HG02798 (cell line): ENCODE data around the gene LAP3.
A peak's percentile ranks its signal among the peaks of the same experiment; 100 is the strongest.
"Not testable (repeated sequence)": the region's sequence is repeated elsewhere in the genome, so short reads cannot be mapped to it uniquely, and the experiment has no call there.

ENCODE experiments used
- ATAC-seq: cut with Tn5 transposase; IDR thresholded peaks from one replicate; pipeline ENCODE4 v1.9.1; 2021; ENCODE audit warnings: mild to moderate bottlenecking; ENCODE audit not compliant: unreplicated experiment, poor library complexity

The LAP3 gene

DNA sequence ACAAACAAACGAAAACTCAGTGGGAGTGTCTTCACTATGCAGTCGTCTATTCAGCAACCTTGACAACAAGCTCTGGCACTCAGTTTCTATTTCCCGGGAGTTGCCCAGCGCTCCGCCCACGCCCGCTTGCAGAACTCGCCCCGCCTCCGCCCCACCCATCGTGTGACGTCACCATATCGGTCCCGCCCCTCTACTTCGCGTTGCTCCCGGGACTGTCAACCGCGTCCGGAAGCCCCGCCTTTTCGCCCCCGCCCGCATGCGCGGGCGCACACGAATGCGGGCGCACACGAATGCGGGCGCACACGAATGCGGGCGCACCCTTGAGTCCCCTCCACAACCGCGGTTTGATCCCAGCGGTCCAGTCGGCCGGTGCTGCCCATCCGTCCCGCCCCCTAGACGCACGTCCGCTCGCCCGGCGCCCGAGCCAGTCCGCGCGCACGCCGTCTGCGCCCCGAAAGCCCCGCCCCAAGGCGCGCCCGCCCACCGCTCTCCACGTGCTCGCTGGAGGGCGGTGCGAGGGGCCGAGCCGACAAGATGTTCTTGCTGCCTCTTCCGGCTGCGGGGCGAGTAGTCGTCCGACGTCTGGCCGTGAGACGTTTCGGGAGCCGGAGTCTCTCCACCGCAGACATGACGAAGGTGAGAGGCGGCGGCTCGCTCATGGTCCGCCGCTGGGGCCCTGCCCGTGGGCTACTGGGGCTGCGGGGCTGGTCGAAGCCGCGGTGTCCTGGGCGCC, at the start of gene LAP3:
Gene LAP3, plus strand, starts transcription at position 267 of the 733 bp plus-strand sequence. Its CDS starts 268 bp downstream, at position 535.
- ATAC-seq = peak; percentile 89

- ATAC-seq = no peak
These were observed 48.3 kb upstream of the LAP3 start for GRCh38 chr4:17528551-17529165.

- ATAC-seq = no peak
These were observed 45.3 kb upstream of the LAP3 start for GRCh38 chr4:17531538-17532285.

DNA sequence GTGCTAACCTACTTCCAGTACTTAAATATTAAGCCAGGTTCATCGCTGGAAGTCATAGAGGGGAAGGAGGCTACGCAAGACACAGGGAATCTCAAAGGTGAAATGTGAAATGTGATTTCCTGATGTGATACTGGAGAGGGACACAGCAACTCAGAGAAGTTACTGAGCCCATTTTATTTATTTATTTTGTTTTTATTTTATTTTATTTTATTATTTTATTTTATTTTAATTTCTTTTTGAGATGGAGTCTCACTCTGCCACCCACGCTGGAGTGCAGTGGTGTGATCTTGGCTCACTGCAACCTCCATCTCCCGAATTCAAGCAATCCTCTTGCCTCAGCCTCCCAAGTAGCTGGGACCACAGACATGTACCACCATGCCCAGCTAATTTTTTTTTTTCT, 42.3 kb upstream of the LAP3 start:
- ATAC-seq = no peak

GRCh38 chr4:17535242-17535641, 41.8 kb upstream of the LAP3 start:
- no peak for ATAC-seq

DNA sequence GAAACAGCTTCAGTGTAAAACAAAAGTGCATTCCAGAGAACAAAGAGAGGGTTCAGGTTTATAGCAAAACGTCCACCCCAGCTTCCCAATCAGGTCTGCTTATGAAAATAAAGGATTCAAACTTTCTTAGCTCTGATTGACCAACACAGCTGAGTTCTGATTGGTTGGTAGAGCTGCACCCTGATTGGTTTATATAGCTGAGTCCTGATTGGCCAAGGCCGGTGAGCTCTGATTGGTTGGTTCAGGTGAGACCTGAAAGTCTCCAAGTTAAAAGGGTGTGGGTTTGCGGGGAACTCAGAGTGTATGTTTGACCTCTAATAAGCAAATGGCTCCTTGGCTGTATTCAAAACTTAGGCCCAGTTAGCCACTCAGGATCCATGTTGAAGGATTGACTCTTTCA, 41.1 kb upstream of the LAP3 start:
- no peak for ATAC-seq

DNA sequence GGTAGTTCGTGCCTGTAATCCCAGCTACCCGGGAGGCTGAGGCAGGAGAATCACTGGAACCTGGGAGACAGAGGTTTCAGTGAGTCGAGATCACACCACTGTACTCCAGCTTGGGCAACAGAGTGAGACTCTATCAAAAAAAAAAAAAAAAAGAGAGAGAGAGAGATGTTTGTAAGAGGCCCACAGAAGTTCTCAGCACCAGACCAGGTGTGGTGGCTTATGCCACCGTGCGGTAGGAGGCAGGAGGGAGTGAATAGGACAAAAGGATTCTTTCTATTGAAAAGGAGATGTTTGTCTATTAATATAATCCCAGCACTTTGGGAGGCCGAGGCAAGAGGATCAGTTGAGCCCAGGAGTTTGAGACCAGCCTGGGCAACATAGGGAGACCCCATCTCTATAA, 39.9 kb upstream of the LAP3 start:
- not testable (repeated sequence) for ATAC-seq

DNA sequence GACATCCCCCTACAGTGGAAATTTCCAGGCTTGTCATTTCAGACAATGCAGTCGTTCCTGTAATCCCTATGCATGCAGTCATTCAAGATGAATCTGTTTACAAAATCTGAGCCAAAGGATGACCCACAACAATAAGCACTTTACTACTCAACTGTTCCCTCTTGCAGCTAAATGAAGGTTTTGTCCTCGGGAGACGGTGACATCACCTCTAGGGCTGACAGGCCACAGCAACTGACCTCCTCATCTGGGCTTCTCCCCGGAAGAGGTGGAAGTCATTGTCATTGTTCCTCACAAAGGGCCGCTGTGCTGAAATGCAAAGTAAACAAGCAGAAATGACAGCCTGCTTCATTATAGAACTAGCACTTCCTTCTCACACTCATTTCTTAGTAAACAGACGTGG, 32.8 kb upstream of the LAP3 start:
- no peak for ATAC-seq

GRCh38 chr4:17544831-17545234, 32.2 kb upstream of the LAP3 start:
- ATAC-seq = no peak

GRCh38 chr4:17545374-17546140, 31.4 kb upstream of the LAP3 start:
- no peak for ATAC-seq

- ATAC-seq = no peak
These were observed 30.8 kb upstream of the LAP3 start for GRCh38 chr4:17546222-17546621.

DNA sequence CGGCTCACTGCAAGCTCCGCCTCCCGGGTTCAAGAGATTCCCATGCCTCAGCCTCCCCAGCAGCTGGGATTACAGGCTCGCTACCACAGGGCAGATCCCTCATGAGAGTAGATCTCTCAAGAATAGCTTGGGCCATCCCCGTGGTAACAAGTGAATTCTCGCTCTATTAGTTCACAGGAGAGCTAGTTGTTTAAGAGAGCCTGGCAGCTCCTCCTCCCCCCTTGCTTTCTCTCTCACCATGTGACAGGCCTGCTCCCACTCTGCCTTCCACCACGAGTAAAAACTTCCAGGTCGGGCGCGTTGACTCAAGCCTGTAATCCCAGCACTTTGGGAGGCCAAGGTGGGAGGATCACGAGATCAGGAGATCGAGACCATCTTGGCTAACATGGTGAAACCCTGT, 30.3 kb upstream of the LAP3 start:
- no peak for ATAC-seq

DNA sequence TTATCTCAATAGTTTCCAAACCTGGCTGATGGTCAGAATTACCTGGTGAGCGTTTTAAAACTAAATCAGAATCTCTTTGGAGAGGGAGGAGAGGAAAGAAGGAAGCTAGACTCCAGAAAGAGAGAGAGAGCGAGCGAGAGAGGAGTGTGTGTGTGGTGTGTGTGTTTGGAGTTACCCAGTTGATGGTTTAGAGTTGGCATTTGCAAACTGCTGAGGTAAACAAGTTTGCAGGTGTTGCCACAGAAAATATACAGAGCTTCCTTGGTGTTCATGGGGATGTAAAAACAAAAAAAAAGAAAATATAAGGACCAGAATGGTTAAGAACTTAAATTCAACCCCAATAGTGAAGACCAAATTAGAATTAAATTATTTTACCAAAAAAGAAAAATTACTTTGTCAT, 26.4 kb upstream of the LAP3 start:
- no peak for ATAC-seq

DNA sequence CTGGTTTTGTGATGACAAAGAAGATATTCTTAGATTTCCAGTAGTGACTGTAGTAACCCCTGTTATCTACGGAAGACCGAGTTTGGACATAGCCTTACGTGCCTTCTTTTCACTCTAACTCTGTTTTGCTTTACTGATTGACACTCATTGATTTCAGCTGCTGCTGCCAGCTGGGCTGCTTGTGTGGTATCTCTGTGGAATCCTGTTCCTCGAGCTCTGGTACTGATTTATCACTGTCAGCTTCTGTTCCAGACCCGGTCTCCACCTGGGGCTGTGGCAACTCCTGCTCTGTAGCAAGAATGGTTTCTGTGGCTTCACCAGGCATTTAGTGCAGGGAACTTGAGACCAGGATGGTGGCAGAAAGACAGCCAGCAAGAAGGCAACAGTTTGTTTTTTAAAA, 24.6 kb upstream of the LAP3 start:
- ATAC-seq = no peak

GRCh38 chr4:17554568-17554967, 22.4 kb upstream of the LAP3 start:
- no peak for ATAC-seq

DNA sequence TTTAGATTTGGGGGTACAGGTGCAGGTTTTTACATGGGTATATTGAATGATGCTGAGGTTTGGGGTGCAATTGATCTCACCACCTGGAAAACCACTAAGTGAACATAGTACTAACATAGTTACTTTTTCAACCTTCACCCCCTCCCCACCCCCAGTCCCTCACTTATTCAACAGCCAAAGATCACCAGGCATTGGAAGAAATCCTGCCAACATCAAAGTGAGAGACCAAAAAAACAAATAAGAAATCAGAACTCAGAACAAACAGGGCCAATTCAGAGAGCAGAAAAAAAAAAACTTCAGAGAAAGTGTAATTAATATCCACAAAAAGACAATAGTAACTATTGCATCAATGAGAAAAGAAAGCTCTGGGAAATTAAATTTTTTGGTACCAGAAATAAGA, 20.5 kb upstream of the LAP3 start:
- ATAC-seq = no peak

DNA sequence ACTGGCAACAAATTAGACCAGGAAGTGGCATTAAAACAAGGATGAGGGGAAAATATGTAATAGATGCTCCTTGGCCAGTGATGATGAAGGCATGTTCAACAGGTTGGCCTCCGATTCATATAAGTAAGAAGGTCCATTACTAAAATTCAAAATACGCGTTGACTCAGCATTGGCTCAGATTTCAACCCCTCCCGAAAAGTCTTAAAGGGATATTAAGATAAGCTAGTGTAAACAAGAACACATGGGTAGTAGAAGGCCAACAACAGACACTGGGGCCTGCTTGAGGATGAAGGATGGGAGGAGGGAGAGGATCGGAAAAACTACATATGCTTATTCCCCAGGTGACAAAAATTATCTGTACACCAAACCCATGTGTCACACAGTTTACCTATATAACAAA, 19.1 kb upstream of the LAP3 start:
- ATAC-seq = no peak

GRCh38 chr4:17558941-17559708, 17.9 kb upstream of the LAP3 start:
- ATAC-seq = no peak

DNA sequence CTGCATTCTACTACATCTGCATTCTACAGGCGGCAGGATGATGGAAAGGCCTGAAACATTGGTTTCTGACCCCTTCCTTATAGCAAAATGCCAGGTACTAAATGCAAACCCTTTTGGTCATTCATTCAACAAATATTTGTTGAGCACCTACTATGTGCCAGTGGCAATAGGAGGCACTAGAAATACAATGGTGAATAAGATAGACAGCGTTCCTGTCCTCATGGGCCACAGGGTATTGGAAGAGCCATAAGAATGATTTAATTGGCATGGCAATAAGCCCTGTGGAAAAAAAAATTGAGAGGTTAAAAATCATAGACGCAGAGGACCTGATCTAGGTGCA, 17.3 kb upstream of the LAP3 start:
- no peak for ATAC-seq

DNA sequence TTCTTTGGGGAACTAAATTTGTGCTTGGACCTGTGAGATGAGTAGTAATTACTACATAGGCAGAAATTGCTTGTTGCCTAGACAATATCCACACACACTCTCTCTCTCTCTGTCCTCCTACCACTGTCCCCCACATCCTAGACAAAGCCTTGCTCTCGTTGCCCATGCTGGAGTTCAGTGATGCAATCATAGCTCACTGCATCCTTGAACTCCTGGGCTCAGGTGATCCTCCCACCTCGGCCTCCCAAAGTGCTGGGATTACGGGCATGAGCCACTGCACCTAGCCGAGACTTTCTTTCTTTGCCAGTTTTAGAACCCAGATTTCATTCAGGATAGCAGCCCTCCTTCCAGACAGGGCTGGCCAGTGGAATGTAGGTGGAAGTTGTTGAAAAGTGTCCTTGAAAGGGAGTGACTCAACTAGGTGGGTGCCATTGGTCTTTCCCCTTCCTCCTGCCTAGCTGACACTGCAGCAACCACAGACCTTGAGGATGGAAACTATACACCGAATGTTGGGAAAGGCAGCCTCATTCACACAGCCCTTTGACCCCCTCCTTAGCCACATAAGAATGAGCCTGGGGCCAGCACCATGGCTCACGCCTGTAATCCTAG, 16.8 kb upstream of the LAP3 start:
- ATAC-seq = no peak
